ENCODE data around the gene DHRS1.

DHRS1 gene

DNA sequence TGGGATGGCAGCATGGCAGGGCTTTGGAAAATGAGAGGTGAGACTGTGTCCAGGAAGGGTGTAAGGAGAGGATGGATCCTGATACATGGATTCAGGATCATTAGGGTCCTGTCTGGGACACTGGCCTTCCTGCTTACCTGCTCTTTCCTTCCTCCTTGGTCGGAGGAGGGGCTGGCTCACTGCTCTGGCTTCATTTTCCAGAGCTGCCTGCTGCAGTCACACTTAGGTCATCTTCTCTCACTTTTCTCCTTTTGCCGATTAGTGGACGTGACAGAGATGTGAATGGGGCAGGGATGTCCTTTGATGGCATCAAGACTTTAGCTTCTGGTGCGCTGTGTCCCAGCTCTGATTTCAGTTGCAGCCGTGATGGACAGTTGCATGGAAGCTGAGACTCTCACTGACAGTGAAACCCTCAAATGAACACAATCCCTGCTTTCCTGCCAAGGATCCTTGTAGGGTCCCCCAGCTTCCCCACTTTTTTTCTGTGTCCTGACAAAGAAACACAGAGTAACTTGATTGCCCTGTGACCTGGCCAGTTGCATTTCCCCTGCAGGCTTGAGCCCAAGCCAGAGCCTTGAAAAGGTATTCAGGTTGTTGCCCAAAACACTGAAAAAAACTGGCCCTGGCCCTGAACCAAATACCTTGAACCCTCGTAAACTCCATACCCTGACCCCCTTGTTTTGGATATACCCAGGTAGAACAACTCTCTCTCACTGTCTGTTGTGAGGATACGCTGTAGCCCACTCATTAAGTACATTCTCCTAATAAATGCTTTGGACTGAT is 9.0 kb upstream of the DHRS1 start:
- no peak for DNase-seq

DNA sequence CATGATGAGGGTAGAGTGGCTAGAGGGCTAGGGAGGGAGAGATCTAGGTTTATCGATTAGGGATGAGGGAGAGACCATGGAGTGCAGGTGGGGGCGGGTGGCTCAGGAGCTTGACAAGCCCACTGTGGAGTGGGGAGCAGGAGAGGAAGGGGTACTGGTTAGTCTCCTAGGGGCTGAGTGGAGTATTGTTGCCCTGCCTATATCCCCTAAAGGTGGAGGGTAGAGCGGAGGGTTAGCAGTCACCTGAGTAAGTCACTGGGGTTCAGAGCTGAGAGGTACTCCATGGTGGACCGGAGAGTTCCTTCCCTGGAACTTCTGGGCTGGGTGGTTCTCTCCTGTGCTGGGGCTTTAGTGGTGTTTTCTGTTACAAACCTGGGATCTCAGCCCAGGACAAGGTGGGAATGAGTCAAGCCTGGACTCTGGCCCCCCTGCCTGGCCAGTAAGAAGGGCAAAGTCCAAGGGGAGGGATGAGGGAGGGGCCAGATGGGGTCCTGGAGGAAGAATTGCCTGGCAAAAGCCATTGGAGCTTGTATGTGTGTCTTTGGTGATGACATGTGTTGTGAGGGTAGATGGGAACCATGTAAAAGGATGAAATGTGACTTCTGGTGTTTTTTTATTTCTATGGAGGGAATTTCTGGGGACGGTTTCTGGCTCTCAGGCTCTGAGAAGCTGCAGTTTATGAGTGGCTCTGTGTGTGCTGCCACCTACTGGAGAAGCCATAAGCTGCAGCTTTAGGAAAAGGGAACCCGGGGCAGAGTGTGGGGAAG is 8.2 kb upstream of the DHRS1 start, which contains the start of gene CIDEB:
Gene CIDEB (minus strand): TSS at position 403 of the 767 bp plus-strand sequence. CDS start 119 bp downstream, at position 284.
- peak; percentile 77 for DNase-seq

DNA sequence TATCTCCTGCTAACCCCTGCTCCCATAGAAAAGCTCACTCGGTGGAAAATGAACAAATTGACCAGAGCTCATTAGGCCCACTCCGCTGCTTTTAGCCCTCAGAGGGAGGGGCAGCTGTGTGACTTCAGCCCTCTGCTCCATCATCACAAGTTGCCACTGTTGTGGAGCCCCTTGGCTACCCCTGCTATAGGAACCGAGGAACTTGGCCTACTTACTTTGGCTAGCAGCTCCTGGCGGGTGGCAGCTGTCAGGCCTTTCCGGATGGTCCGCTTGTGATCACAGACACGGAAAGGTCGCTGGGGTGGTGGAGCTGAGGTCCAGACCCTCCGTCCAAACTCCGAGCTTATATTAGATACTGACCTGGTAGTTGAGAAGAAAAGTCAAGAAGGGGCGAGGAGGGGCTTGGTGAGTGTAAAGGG is 7.6 kb upstream of the DHRS1 start:
- DNase-seq: no peak

DNA sequence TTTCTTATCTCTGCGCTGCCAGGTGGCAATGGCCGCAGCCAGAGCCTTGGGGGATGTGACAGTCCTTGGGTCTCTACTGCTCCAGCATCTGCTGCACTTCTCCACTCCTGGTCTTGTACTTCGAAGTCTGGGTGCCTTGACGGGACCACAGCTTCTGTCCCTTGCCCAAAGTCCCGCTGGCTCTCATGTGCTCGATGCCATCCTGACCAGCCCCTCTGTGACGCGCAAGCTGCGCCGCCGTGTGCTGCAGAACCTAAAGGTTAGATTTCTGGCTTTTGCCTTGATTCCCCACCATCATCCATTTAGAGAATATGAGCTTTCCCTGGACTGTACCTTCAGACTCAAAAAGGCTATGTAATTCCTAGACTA is 4.4 kb upstream of the DHRS1 start:
- DNase-seq: no peak

DNA sequence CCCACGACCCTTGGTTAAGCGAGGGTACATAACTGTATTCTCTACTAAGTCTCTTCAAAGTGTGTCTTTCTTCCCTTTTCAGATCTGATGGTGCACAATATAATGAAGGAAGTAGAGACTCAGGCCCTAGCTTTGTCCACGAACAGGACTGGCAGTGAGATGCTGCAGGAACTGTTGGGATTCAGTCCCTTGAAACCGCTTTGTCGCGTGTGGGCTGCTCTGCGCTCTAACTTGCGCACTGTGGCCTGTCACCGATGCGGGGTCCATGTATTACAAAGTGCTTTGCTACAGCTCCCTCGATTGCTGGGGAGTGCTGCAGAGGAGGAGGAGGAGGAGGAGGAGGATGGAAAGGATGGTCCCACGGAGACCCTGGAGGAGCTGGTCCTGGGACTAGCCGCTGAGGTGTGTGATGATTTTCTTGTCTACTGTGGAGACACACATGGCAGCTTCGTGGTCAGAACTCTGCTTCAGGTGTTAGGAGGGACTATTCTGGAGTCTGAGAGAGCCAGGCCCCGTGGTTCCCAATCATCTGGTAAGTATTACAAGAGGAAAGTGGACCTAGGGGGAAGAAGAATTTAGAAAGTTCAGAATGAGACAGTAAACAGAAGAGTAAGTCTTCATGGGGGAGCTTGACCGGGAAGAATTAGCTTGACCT is 873 bp upstream of the DHRS1 start:
- DNase-seq: no peak

DNA sequence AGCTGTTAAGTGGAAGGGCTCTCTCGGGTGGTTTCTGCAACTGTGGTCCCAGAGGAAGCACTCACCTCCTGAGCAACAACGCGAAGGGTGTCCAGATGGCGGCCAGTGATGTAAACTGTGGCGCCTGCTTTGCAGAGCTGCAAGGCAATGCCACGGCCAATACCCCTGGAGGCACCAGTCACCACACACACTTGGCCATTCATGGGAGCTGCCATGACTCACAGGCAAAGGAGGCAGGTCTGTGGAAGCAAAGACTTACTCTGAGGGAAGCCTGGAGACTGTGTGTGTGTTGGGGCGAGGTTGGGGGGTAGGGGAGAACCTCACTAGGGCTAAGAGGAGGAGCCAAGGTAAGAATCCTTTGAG is 707 bp downstream of the DHRS1 start:
- no peak for DNase-seq

DNA sequence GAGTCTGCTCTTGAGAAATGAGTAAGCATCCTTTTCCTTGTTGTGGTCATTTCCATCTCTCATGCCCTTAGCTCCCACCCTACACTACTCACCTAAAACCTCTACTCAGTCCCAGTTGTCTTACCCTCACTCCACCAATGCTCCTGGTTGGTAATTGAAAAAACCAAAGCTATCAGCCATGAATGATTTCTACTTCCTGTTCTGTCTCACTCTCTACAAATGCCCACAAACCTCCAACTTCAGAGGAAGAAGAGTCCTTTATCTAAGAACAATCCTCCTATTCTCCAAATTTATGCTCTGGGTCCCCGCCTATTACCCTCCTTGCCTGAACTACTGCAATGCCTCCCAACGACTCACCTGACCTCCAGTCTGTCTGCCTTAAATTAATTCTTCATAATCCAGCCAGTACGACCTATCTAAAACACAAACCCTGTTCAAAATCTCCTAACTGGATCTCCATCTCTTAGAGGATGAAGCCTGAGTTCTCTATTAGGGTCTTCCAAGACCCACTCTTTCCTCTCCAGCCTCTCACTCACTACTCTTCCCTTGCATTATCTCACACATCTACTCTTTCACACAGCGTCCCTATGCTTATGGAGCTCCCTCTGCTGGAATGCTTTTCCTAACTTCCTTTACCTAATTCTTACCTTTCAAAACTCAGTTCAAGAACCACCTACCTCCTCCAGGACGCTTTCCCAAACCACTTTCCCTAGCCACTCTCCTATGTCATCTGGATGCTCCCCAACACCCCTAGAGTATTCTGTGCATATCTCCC is 2.2 kb downstream of the DHRS1 start:
- no peak for DNase-seq

DNA sequence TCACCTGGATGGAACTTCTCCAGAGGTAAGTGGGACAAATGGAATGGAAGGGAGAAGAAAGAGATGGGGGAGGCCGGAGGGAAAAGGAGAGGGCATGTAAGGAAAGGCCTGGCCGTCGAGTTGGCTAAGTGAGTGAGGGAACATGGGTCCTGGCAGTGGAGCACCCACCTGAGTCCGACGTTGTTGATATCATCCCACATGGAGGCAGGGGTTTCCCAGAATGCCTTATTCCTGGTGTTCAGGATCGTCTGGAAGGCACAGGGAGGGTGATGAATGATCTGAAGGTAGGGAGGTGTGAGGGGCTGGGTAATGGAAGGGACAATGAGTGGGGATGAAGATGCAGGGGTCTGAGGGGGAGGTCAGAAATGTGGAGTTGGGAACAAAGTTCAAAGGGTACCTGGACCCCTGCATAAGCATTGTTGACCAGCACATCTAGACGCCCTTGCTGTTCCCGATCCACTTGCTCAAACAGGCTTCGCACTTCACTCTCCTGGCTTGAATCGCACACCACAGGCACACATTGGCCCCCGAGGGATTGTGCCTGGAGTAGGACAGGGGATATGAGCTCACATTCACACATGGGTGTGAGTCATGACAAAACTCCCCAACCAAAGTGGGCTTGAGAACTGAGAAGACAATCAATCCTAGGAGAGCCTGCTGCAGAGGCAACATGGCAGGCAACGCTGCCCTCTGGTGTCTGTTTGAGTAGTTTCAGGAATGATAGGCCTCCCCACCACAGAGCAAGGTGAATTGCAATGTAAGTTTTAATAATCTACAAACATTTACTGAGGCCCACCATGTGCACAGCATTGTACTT is 3.0 kb downstream of the DHRS1 start:
- DNase-seq: peak; percentile 78

DNA sequence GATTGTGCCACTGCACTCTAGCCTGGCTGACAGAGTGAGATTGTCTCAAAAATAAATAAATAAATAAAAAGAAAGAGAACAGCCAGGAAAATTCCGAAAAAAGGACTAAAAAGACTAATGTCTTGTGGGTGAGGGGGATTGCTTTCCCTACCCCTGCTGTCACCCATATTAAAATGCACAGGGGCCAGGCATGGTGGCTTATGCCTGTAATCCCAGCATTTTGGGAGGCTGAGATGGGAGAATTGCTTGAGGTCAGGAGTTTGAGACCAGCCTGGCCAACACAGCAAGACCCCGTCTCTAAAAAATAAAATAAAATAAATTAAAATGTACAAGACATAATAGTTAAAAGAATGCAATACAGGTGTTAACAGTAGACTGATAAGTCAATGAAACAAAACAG is 6.1 kb downstream of the DHRS1 start:
- no peak for DNase-seq

DNA sequence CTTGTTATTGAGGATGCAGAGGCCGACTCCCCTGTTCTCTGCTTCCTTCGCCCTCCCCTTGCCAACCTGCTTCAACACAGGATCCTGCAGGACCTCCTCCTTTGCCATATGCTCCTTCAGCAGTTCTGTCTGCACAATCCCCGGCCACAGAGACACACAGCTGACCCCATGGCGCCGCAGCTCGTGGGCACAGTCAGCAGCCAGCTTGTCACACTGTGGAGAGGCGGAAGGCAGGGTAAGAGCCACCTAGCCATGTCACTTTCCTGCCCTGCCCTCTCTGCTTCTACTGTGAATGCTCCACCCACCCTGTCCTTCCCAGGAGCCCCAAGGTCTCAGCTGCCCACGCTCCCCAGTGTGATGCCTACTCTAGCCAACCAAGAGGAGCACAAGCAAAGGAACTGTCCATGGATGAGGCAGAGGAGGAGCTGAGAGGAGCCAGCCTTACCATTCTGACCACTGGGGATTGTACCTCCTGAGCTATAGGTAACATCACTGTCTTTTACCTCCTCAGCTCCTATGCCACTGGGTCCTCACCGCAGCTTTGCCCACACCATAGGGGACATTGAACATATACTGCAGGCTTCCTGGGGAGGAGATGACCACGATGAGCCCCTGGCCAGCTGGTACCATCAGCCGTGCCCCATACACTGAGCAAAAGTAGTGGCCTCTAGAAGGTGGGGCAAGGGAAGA is 7.3 kb downstream of the DHRS1 start:
- no peak for DNase-seq

DNA sequence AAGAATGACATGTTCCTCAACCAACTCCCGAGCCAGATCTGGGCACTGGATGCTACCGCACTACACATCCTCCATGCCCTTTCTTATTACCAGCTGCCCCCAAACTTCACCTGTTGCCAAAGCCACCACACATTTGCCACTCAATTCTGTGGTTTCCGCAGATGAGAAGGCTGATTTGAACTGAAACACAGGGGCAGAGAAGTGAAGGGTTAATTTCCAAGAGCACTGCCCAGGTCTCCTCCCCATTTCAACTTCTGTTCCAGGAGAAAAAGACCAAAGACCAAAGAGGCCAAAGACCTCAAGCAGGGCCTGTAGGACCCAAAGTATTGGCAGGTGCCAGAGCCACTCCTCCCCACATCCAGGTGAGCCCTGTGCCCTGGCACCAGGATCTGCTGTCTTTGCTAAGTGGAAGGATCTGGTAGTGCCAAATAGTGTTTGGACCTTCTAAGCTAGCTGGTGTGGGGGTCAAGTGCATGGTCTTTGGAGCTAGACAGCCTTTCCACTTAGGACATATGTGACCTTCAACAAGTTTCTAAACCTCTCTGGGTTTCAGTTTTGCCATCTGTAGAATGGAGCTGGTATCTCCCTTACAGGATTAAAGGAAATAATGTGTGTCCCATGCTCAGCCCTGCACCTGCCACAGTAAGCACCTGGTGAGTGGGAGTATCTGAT is 8.0 kb downstream of the DHRS1 start:
- DNase-seq: no peak

DNA sequence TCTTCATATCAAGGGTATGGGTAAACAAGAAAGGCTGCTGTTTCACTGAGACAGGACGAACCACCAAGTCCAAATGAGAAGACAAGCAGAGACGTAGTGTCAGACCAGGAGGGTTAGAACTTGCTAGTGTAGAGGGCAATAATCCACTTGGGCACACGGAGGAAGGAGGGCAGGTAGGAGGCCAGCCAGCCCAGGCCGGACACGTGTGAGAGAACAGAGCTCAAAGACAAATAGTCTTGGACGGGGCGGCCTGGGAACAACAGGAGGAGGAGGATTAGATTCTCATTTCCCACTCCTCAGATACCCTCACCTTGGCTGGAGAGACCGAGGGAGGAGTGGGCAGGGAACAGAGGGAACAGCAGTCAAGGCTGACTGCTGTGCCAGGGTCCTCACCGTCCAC is 8.8 kb downstream of the DHRS1 start:
- no peak for DNase-seq

DNA sequence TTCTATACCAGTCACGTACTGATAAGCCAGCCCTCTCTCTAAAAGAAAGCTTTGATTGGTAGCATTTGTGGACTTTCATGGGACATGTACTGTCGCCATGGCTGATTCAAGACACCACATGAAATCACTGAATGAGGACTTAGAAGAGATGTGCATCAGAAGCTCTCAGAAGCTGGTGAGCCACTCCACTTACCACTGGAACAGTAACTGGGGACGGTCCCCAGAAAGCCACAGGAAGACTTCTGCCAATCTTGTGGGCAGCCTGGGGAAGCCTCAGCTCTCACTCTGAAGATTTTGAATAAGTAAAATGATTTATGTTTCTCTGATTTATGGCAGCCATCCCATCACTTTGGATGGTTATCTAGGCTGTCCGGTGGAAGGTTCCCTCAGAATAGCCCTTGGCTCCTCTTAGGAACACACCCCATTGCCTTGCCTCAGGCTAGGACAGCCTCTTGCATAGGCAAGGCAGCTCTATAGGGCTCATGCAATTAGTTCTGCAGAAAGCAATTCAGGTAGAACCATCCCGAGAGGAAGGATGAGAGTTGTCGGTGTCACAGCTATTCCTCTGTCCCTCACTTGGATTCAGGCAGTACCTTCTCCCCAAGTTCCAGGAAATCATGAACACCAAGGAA is 9.8 kb downstream of the DHRS1 start:
- peak; percentile 81 for DNase-seq

DNA sequence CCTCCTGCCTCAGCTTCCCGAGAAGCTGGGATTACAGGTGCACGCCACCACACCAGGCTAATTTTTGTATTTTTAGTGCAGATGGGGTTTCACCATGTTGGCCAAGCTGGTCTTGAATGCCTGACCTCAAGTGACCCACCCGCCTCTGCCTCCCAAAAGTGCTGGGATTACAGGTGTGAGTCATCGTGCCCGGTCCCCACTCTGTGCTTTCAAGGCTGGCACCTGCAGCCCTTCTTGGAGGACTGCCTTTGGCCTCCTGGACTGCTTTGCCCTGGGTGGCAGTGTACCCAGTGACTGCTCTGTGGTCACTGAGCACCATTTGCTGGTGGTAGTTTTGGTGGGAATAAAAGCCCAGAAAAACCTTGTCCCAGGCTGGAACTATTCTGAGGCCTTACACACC is 12.6 kb downstream of the DHRS1 start:
- no peak for DNase-seq

DNA sequence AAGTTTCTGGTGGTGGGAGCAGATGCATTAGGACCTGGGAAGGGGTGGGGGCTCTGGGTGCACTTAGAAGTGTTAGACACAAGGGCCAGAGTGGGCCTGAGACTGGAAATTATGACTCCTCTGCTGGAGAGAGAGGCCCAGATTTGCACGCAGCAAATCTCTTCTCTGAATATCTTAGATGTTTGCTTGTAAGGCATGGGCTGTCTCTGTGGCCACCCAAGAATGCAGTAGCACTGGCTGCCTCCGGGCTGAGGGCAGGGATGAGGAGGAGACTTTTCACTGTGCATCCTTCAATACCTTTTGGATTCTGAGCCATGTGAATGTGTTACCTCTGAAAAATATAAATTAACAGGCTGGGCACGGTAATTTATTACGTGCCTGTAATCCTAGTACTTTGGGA is 14.2 kb downstream of the DHRS1 start:
- no peak for DNase-seq

DNA sequence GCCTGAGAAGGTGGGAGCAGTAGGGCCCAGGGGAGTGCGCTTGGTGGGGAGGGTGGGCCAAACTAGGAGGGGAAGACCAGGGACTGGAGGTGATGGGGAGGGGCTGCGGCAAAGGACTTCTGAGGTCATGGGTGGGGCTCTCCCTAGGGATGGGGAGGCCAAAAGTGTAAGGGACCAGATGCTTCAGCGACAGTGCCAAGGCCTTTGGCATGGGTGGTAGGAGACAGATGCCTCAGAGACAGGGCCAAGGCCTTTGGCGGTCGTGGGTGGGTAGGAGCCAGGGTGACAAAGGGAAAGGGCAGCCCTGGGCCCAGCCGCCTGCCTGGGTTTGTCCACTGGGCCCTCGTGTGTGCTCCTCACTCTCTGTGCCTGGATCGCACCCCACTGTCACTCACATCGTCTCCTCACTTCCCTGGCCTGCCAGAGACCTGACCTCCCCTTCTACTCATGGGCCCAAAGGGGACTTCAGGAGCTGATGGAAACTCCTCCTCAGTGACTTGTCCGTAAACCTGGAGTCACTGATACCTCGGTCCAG is 15.0 kb downstream of the DHRS1 start:
- no peak for DNase-seq

DNA sequence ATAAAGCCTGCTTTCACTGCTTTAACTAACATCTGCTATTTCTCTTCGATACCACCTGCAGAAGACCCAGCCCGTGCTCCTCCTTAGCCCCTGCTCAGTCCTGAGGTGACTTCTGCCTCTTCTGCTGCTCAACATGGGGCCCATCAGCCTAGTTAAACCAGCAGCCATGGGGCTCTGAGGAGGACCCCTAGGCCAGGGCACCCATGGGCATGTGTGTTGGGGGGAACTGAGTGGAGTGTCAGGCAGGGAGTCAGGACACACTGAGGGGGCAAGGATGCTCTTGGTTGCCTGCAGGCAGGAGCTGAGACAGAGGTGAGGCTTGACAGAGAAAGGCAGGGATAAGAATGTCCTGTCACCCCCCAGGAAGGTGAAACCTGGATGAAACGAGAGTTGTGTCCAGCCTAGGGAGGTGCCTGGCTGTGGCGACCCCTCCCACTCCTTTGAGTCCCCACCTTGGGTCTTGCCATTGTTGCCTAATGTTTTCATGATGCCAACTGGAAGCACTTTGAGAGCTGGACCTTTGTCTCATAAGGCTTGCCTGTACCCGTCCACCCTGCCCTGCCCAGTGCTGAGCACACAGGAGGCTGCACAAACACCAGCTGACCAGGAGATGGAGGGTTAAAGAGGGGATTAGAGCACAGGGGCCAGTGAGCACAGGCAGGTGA is 15.7 kb downstream of the DHRS1 start:
- DNase-seq: no peak

DNA sequence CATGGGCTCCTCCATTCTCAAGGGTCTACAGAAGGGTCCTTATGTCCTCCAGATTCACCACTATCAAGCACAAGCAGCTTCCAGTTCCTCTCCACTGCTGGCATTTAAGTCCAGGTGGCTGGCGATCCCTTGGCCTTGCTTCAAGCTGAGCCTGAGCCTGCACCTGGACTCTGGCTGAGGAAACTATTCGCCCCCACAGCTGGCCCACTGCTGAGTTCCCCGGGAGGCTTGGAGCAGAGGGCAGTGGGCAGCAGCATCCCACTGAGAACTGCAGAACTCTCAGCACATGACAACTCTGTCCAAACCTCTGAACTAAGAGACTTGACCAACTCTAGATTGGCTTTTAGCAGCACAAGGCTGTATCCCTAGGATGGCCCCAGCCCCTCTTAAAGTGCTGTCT is 16.8 kb downstream of the DHRS1 start:
- DNase-seq: no peak

DNA sequence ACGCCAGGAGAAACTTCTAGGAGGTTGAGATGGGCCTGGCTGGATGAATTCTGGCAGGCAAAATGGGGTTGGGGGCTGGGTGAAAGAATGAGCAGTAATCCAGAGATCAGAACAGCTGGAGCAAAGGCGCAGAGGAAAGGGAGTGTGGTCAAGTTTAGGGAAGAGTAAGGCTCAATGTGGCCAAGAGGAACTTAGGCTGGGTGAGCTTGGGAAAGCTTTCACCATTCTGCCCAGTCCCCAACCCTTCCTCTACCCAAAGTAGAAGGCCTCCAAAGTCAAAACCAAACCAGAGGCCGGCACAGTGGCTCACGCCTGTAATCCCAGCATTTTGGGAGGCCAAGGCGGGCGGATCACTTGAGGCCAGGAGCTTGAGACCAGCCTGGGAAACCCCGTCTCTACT is 17.9 kb downstream of the DHRS1 start:
- no peak for DNase-seq
